ENCODE data around the gene LRRC27.
A peak's percentile ranks its signal among the peaks of the same experiment; 100 is the strongest.
"Not testable (repeated sequence)": the region's sequence is repeated elsewhere in the genome, so short reads cannot be mapped to it uniquely, and the experiment has no call there.

Gene LRRC27

DNA sequence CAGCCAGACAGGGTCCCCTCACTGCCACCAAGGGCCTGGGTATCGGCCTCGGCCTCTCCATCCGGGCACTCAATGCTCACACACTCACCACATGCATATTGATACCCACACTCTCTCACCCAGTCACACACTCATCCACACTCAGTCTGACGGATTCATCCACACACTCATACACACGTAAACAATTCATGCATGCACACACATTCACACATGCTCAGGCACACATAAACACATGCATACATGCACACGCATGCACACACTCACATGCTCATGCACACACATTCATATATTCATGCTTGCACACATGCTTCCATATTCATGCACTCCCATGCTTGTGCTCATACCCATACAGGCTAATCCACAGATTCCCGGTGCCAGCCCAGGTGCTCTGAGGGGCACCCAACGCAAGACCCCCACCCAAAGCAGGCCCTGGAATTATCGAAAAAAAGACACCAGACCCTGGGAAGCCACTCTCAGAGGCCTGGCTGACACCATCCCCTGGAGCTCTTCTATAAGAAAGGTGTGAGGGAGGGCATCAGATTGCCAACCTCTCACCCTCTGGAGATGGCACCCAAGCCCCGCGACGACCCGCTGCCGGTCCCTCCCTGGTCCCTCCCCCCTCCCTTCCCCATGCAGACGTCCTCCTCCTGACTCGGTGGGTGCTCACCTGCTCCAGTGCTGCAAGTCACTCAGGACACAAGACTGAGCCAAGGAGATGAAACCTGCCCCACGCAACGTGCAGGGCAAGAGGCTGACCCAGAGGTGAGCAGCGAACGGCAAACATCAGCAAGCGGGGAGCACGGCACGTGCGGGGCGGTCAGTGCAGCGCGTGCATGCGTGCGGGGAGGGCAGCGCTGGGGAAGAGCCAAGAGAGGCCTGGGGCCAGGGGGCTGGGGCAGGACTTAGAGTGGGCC, 39.4 kb upstream of the LRRC27 start:
- ChIA-PET CTCF (no interaction called here), POLR2A (no interaction called here)
- Histone ChIP-seq H3K4me3 (ENCODE audit: control insufficient read depth in 1 of 7, extremely low read depth in 1 of 7, insufficient read depth in 4 of 7, low read depth in 2 of 7, low read length in 6 of 7) (no peak overlapping the region), H3K36me3 (ENCODE audit: control insufficient read depth in 4 of 4, insufficient read depth in 4 of 4, low read length in 3 of 4) (no peaks in the 10 kb centered on the region), H3K27ac (ENCODE audit: insufficient read depth in 1 of 2, low read depth in 1 of 2, low read length in 2 of 2, poor library complexity in 1 of 2, severe bottlenecking in 2 of 2) (no peak overlapping the region), H3K4me1 (ENCODE audit: control extremely low read depth in 1 of 4, control insufficient read depth in 4 of 4, insufficient read depth in 4 of 4, low read length in 3 of 4) (peaks cover 5 to 18% (median 11%) of the 10 kb centered on the region in 4 experiments), H3K27me3 (replicated peaks in 2 of 5; ENCODE audit: control insufficient read depth in 4 of 5, insufficient read depth in 5 of 5, low read length in 4 of 5) (no peaks in the 10 kb centered on the region), H3K9me3 (ENCODE audit: control extremely low read depth in 1 of 5, control insufficient read depth in 4 of 5, insufficient read depth in 2 of 5, low read depth in 1 of 5, low read length in 4 of 5) (peaks cover 0 to 9% (median 3%) of the 10 kb centered on the region in 5 experiments)
- 97% methylated on average over 23 of the region's 30 CpGs for WGBS (ENCODE audit: insufficient coverage)
- no peak for DNase-seq

DNA sequence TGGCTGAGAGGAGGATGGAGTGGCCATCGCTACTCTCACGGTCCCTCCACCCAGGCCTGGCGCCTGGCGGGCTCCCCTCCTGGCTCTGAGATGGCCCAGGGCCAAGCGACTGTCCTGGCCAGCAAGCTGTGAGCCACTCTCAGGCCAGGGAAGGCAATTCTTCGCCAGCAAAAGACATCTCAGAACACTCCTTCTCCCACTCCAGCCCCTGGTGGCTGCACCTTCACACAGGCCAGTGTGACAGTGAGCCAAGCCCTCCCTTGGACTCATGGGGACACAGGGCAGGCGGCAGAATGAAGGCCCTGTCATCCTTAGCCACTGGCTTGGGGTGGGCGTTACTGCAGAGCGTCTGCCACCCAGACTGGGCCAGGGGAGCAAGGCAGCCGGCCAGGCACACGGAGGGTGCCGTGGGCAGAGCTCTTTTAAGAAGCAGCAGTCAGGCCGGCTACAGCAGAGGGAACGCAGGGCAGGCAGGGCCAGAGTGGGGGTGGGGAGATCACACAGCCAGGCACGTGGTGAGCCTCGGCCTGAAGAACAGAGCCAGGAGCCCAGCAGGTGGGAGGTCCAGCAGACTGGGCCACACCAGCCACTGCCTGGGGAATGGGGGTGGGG, 38.7 kb upstream of the LRRC27 start:
- no peak overlapping the region for H3K27ac ChIP-seq (ENCODE audit: insufficient read depth in 1 of 2, low read depth in 1 of 2, low read length in 2 of 2, poor library complexity in 1 of 2, severe bottlenecking in 2 of 2)
- peaks cover 0 to 7% (median 3%) of the 10 kb centered on the region in 5 experiments for H3K9me3 ChIP-seq (ENCODE audit: control extremely low read depth in 1 of 5, control insufficient read depth in 4 of 5, insufficient read depth in 2 of 5, low read depth in 1 of 5, low read length in 4 of 5)
- no peak for DNase-seq
- H3K4me1 ChIP-seq (ENCODE audit: control extremely low read depth in 1 of 4, control insufficient read depth in 4 of 4, insufficient read depth in 4 of 4, low read length in 3 of 4), result peaks cover 5 to 21% (median 14%) of the 10 kb centered on the region in 4 experiments
- WGBS (ENCODE audit: insufficient coverage), result 96% methylated on average over 15 of the region's 16 CpGs
- ChIA-PET POLR2A (no interaction called here), CTCF (no interaction called here)
- H3K27me3 ChIP-seq (replicated peaks in 2 of 5; ENCODE audit: control insufficient read depth in 4 of 5, insufficient read depth in 5 of 5, low read length in 4 of 5), result no peaks in the 10 kb centered on the region
- no peaks in the 10 kb centered on the region for H3K36me3 ChIP-seq (ENCODE audit: control insufficient read depth in 4 of 4, insufficient read depth in 4 of 4, low read length in 3 of 4)
- H3K4me3 ChIP-seq (ENCODE audit: control insufficient read depth in 1 of 7, extremely low read depth in 1 of 7, insufficient read depth in 4 of 7, low read depth in 2 of 7, low read length in 6 of 7), result no peak overlapping the region

DNA sequence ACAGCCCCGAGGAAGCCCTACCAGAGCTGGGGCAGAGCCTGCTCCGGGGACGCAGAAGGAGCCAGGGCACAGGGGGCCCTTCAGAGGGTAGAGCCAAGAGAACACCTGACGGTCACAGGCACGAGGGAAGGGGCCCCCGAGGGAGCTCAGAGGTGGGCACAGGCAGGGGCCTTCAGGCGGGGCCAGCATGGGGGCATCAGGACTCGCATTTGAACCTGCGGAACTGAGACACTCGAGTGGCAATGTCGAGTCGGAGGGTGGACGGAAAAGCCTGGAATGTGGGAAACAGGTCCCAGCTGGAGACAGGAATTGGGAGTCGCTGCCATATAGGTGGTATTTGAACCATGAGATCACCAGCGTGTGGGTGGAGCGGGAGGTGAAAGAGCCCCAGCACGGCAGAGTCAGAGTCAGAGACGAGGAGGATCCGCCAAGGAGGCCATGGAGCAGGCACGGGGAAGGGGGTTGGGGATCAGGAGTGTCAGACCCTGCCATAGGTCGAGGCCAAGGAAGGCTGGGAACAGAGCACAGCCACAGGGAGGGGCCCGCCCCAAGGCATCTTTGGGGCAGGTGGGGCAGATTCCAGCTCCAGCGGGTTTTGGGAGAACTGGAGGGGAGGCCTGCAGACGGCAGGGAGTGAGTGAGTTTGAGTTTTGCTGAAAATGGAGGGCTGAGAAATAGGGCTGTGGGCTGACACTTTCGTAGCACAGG, 38.0 kb upstream of the LRRC27 start:
- no peak for DNase-seq
- Histone ChIP-seq H3K36me3 (ENCODE audit: control insufficient read depth in 4 of 4, insufficient read depth in 4 of 4, low read length in 3 of 4) (no peaks in the 10 kb centered on the region), H3K4me3 (ENCODE audit: control insufficient read depth in 1 of 7, extremely low read depth in 1 of 7, insufficient read depth in 4 of 7, low read depth in 2 of 7, low read length in 6 of 7) (no peak overlapping the region), H3K27me3 (replicated peaks in 2 of 5; ENCODE audit: control insufficient read depth in 4 of 5, insufficient read depth in 5 of 5, low read length in 4 of 5) (no peaks in the 10 kb centered on the region), H3K9me3 (ENCODE audit: control extremely low read depth in 1 of 5, control insufficient read depth in 4 of 5, insufficient read depth in 2 of 5, low read depth in 1 of 5, low read length in 4 of 5) (peaks cover 0 to 6% (median 3%) of the 10 kb centered on the region in 5 experiments), H3K27ac (ENCODE audit: insufficient read depth in 1 of 2, low read depth in 1 of 2, low read length in 2 of 2, poor library complexity in 1 of 2, severe bottlenecking in 2 of 2) (no peak overlapping the region), H3K4me1 (ENCODE audit: control extremely low read depth in 1 of 4, control insufficient read depth in 4 of 4, insufficient read depth in 4 of 4, low read length in 3 of 4) (peaks cover 5 to 21% (median 14%) of the 10 kb centered on the region in 4 experiments)
- POLR2A ChIA-PET, result no interaction called here
- CTCF ChIA-PET, result no interaction called here
- WGBS (ENCODE audit: insufficient coverage), result 96% methylated on average over 25 of the region's 25 CpGs

DNA sequence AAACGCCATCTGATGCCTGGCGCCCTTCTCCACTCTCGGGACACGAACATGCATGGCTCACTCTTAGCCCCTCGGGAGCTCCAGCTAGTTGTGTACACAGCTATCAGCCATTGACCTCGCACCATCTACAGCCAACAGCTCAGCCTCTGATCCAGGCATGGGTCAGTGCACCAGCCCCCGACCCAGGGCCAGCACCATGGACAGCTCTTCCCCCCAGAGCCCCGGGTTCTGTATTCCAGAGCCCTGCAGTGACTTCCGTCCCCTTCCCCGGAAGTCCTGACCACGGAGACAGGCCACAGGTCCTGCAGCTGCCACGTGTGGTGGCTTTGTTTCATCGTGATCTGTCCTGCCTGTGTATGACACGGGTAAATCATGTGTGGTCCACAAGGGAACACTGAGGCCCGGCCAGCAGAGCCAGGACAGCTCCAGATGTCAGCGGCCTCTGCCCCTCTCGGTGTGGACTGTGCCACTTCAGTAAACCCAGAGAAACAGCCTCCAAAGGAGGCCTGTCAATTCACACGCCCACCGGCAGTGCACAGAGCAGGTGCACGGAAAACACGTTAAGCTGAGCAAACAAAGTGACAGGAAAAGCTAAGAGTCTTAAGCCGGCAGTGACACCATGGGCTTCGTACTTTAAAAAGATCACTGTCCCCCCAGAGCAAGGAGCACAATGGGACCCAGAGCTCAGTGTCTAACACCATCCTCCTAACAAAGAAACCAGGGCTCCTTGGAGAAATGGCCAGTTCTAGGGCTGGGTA, 37.3 kb upstream of the LRRC27 start:
- Histone ChIP-seq H3K9me3 (ENCODE audit: control extremely low read depth in 1 of 5, control insufficient read depth in 4 of 5, insufficient read depth in 2 of 5, low read depth in 1 of 5, low read length in 4 of 5) (peaks cover 0 to 3% (median 0%) of the 10 kb centered on the region in 5 experiments), H3K36me3 (ENCODE audit: control insufficient read depth in 4 of 4, insufficient read depth in 4 of 4, low read length in 3 of 4) (no peaks in the 10 kb centered on the region), H3K27me3 (replicated peaks in 2 of 5; ENCODE audit: control insufficient read depth in 4 of 5, insufficient read depth in 5 of 5, low read length in 4 of 5) (no peaks in the 10 kb centered on the region), H3K27ac (ENCODE audit: insufficient read depth in 1 of 2, low read depth in 1 of 2, low read length in 2 of 2, poor library complexity in 1 of 2, severe bottlenecking in 2 of 2) (no peak overlapping the region), H3K4me1 (ENCODE audit: control extremely low read depth in 1 of 4, control insufficient read depth in 4 of 4, insufficient read depth in 4 of 4, low read length in 3 of 4) (peaks cover 5 to 21% (median 14%) of the 10 kb centered on the region in 4 experiments), H3K4me3 (ENCODE audit: control insufficient read depth in 1 of 7, extremely low read depth in 1 of 7, insufficient read depth in 4 of 7, low read depth in 2 of 7, low read length in 6 of 7) (no peak overlapping the region)
- DNase-seq, result peak in 2 of 3 donors; percentile 10 to 17
- ChIA-PET CTCF (interaction anchor here (1.2 kb wide), 1 partner anchor 71 kb away, joined by 3 read pairs; no protein-coding TSS in a partner anchor), POLR2A (no interaction called here)
- 85% methylated on average over 23 of the region's 23 CpGs for WGBS (ENCODE audit: insufficient coverage)

DNA sequence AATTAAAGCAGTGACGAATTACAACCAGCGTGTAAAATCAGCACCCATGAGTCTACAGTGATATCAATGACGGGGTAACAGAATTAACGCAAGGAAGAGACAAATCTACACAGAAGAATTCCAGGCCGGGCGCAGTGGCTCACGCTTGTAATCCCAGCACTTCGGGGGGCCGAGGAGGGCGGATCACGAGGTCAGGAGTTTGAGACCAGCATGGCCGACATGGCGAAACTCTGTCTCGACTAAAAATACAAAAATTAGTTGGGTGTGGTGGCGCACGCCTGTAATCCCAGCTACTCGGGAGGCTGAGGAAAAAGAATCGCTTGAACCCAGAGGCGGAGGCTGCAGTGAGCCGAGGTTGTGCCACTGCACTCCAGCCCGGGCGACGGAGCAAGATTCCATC, 36.5 kb upstream of the LRRC27 start:
- DNase-seq; POLR2A ChIA-PET; H3K36me3 ChIP-seq (ENCODE audit: control insufficient read depth in 4 of 4, insufficient read depth in 4 of 4, low read length in 3 of 4); H3K27me3 ChIP-seq (replicated peaks in 2 of 5; ENCODE audit: control insufficient read depth in 4 of 5, insufficient read depth in 5 of 5, low read length in 4 of 5); H3K27ac ChIP-seq (ENCODE audit: insufficient read depth in 1 of 2, low read depth in 1 of 2, low read length in 2 of 2, poor library complexity in 1 of 2, severe bottlenecking in 2 of 2); H3K4me3 ChIP-seq (ENCODE audit: control insufficient read depth in 1 of 7, extremely low read depth in 1 of 7, insufficient read depth in 4 of 7, low read depth in 2 of 7, low read length in 6 of 7); H3K9me3 ChIP-seq (ENCODE audit: control extremely low read depth in 1 of 5, control insufficient read depth in 4 of 5, insufficient read depth in 2 of 5, low read depth in 1 of 5, low read length in 4 of 5): not testable (repeated sequence)
- H3K4me1 ChIP-seq (ENCODE audit: control extremely low read depth in 1 of 4, control insufficient read depth in 4 of 4, insufficient read depth in 4 of 4, low read length in 3 of 4), result peaks cover 5 to 21% (median 14%) of the 10 kb centered on the region in 4 experiments
- CTCF ChIA-PET, result interaction anchor here (1.2 kb wide), 1 partner anchor 72 kb away, joined by 3 read pairs; no protein-coding TSS in a partner anchor
- 96% methylated on average over 20 of the region's 23 CpGs for WGBS (ENCODE audit: insufficient coverage)

DNA sequence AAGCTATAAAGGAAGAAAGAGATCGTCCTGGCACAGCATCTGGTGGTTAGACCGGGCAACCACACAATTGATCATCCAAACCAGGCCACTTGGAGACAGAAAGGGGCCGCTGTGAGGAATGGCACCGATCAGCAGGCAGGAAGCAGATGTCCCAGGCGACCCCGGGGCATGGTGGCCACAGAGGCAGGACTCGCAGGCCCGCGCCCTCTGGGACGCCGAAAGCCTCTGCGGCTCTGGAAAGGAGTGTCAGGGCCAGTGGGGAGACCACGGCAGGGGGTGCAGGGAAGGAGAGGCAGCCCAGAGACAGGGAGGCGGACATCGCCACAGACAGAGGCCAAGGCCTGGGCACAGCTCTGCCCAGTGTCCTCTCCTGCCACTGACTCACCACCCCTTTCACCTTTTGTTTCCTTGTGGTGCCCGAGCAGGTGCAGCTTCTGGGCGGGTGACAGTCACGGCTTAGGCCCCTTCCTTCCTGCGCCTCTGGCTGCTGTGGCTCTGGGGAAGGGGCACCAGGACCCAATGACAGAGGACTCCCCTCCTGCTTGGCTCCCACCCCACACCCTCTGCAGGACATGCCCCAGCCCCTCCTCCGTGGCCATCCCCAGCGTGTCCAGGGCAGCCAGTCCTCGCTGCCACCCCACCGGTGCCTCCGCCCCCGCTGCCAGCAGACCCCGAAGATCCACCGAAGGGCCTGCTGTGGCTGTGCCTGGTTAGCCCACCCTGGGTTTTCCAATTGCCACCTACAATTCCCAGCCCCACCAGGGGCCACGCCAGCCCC, 35.1 kb upstream of the LRRC27 start:
- ChIA-PET POLR2A (no interaction called here), CTCF (interaction anchor here (1.1 kb wide), 1 partner anchor 25 kb away, joined by 3 read pairs; no protein-coding TSS in a partner anchor)
- H3K27ac ChIP-seq (ENCODE audit: insufficient read depth in 1 of 2, low read depth in 1 of 2, low read length in 2 of 2, poor library complexity in 1 of 2, severe bottlenecking in 2 of 2), result no peak overlapping the region
- no peaks in the 10 kb centered on the region for H3K9me3 ChIP-seq (ENCODE audit: control extremely low read depth in 1 of 5, control insufficient read depth in 4 of 5, insufficient read depth in 2 of 5, low read depth in 1 of 5, low read length in 4 of 5)
- no peaks in the 10 kb centered on the region for H3K27me3 ChIP-seq (replicated peaks in 2 of 5; ENCODE audit: control insufficient read depth in 4 of 5, insufficient read depth in 5 of 5, low read length in 4 of 5)
- WGBS (ENCODE audit: insufficient coverage), result 45% methylated on average over 25 of the region's 28 CpGs
- H3K36me3 ChIP-seq (ENCODE audit: control insufficient read depth in 4 of 4, insufficient read depth in 4 of 4, low read length in 3 of 4), result no peaks in the 10 kb centered on the region
- H3K4me3 ChIP-seq (ENCODE audit: control insufficient read depth in 1 of 7, extremely low read depth in 1 of 7, insufficient read depth in 4 of 7, low read depth in 2 of 7, low read length in 6 of 7), result peak overlapping the region in 2 of 7 experiments; percentile 11 to 14
- peak; percentile 30 to 84 (median 75) for DNase-seq
- H3K4me1 ChIP-seq (ENCODE audit: control extremely low read depth in 1 of 4, control insufficient read depth in 4 of 4, insufficient read depth in 4 of 4, low read length in 3 of 4), result peaks cover 5 to 21% (median 14%) of the 10 kb centered on the region in 4 experiments
